D721Med (cell line): ENCODE data around the gene PXDN.

ENCODE experiments used
- DNase-seq: peaks from one replicate; pipeline ENCODE4 v3.0.0; 2011; ENCODE audit warnings: low spot score; ENCODE audit not compliant: insufficient read length
- FAIRE-seq: peaks from 2 replicates; lab custom pipeline; 2011; peaks lifted over from hg19 to GRCh38; lab: Jason Lieb, UNC
- CTCF ChIP-seq: IDR thresholded peaks from 2 replicates; pipeline ENCODE4 v1.5.1; 2012; ENCODE audit warnings: mild to moderate bottlenecking, control low read depth; ENCODE audit not compliant: insufficient read depth; ENCODE audit errors: missing control alignments

Gene PXDN

GRCh38 chr2:1715184-1716013 lies 28.9 kb downstream of the PXDN start:
- no peak for DNase-seq
- TF ChIP-seq CTCF = no peak
- FAIRE-seq = no peak

- DNase-seq = no peak
These were observed 29.8 kb downstream of the PXDN start for GRCh38 chr2:1714291-1715064.

GRCh38 chr2:1713839-1714236 lies 30.5 kb downstream of the PXDN start:
- DNase-seq = no peak
- FAIRE-seq = no peak
- no peak for TF ChIP-seq CTCF

More at GRCh38 chr2:1714291-1715064, 29.8 kb downstream of the PXDN start:
- FAIRE-seq = no peak
- no peak for TF ChIP-seq CTCF

GRCh38 chr2:1713142-1713838 lies 31.0 kb downstream of the PXDN start:
- DNase-seq (no peak), FAIRE-seq (no peak)
- TF ChIP-seq CTCF = no peak

GRCh38 chr2:1709946-1710560 lies 34.3 kb downstream of the PXDN start:
- no peak for DNase-seq
- no peak for TF ChIP-seq CTCF
- FAIRE-seq = no peak

GRCh38 chr2:1709335-1709605 lies 35.0 kb downstream of the PXDN start:
- no peak for DNase-seq
- FAIRE-seq = no peak
- no peak for TF ChIP-seq CTCF
